Ovary (tissue), 3 donors: ENCODE results near the gene RPS6KA5.

ENCODE experiments used
- CTCF ChIP-seq, 3 donors: fragments of 450-650 bp in 2 of 3; fragments of 200-600 bp in 1 of 3; IDR thresholded peaks; one replicate each; pipeline versions ENCODE4 v1.5.1 to v1.8.0; 2016 to 2022; ENCODE audit warnings: antibody characterized with exemption in 3 of 3, mild to moderate bottlenecking in 1 of 3
- POLR2A ChIP-seq: fragments of 450-650 bp; IDR thresholded peaks from one replicate; pipeline ENCODE4 v1.6.1; 2017; ENCODE audit warnings: antibody characterized with exemption, mild to moderate bottlenecking, moderate library complexity
- donor health status: DM: no; HTN: no; CAD: no.

GRCh38 chr14:90963343-90963742 lies 97.1 kb downstream of the RPS6KA5 start:
- TF ChIP-seq POLR2A (no peak), CTCF (IDR thresholded peaks at IDR 0.05) (no peak)
